ENCODE results near the gene RNF225. TPM values are rescaled to one million over a fixed set of nuclear protein-coding genes. Genes with fewer than 3 reads are reported as not detected.

RNF225 gene
- total and polyA plus RNA-seq, 2 experiments from 2014 or later: not detected

- Histone ChIP-seq H2AFZ (no peak overlapping the region), H3K27ac (no peak overlapping the region), H3K9me3 (ENCODE audit: low read depth) (no peaks in the 10 kb centered on the region), H3K9me2 (replicated peaks; ENCODE audit: insufficient read depth) (no peaks in the 10 kb centered on the region), H3K79me2 (peaks cover 8% of the 10 kb centered on the region), H3K36me3 (replicated peaks; ENCODE audit: insufficient read depth, low read depth) (no peaks in the 10 kb centered on the region), H3K27me3 (no peaks in the 10 kb centered on the region), H4K20me1 (ENCODE audit: insufficient read depth, poor library complexity, severe bottlenecking) (no peaks in the 10 kb centered on the region), H3K4me1 (ENCODE audit: insufficient read depth) (peaks cover 7% of the 10 kb centered on the region), H3K4me2 (no peak overlapping the region), H3K4me3 (no peak overlapping the region)
- no peak for TF ChIP-seq CTCF (IDR thresholded peaks at IDR 0.05; ENCODE audit: poor library complexity)
- TF ChIP-seq EZH2 (IDR thresholded peaks at IDR 0.05; ENCODE audit: borderline replicate concordance): no peak
- TF ChIP-seq EZH2phosphoT487 (IDR thresholded peaks at IDR 0.05; ENCODE audit: low read depth, severe bottlenecking, unreplicated experiment): no peak
- no peak for DNase-seq (ENCODE audit: low spot score)
- 99% methylated on average over 39 of the region's 75 CpGs for WGBS (ENCODE audit: low lambda C conversion rate, missing lambda C conversion rate)
These were observed 38.5 kb upstream of the RNF225 start for GRCh38 chr19:58356766-58357480.

DNA sequence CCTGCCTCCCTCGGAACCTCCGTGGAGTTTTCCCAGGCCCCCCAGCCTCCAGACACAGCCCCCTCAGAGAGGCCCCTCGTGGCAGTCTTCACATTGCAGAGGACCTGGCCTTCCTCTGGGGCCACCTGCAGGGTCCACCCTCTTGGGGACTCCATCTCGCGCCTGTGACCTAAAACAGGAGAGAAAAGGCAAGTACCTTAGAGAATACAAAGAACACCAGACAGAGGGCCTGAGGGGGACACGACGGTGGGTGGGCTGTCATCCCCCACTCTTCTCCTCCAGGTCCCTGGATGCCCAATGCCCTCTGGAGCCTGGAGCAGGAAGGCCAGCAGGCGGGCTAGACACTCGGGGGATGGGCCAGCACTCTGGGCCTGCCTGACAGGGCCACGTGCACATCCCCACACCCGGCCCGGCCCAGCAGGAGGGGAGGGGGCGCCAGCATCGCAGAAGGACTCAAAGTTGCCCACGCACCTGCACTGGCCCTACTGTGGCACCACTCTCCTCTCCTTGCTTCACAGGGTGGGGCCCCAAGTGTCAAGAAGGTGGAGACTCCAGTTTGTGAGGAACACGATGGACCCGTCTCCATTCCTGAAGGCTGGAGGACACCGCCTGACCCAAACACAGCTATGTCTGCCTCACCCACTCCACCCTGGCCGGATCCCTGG lies 37.8 kb upstream of the RNF225 start:
- H3K79me2 ChIP-seq: peaks cover 8% of the 10 kb centered on the region
- H3K4me1 ChIP-seq (ENCODE audit: insufficient read depth): peaks cover 7% of the 10 kb centered on the region
- no peaks in the 10 kb centered on the region for H3K27me3 ChIP-seq
- no peaks in the 10 kb centered on the region for H3K36me3 ChIP-seq (replicated peaks; ENCODE audit: insufficient read depth, low read depth)
- no peaks in the 10 kb centered on the region for H4K20me1 ChIP-seq (ENCODE audit: insufficient read depth, poor library complexity, severe bottlenecking)
- no peak overlapping the region for H3K4me2 ChIP-seq
- no peak overlapping the region for H2AFZ ChIP-seq
- H3K9me3 ChIP-seq (ENCODE audit: low read depth): no peaks in the 10 kb centered on the region
- no peaks in the 10 kb centered on the region for H3K9me2 ChIP-seq (replicated peaks; ENCODE audit: insufficient read depth)
- 82% methylated on average over 19 of the region's 19 CpGs for WGBS (ENCODE audit: low lambda C conversion rate, missing lambda C conversion rate)
- no peak for TF ChIP-seq EZH2 (IDR thresholded peaks at IDR 0.05; ENCODE audit: borderline replicate concordance)
- DNase-seq (ENCODE audit: low spot score): no peak
- no peak overlapping the region for H3K27ac ChIP-seq
- no peak overlapping the region for H3K4me3 ChIP-seq

- Histone ChIP-seq H3K9me3 (ENCODE audit: low read depth) (no peaks in the 10 kb centered on the region), H3K36me3 (replicated peaks; ENCODE audit: insufficient read depth, low read depth) (no peaks in the 10 kb centered on the region), H4K20me1 (ENCODE audit: insufficient read depth, poor library complexity, severe bottlenecking) (no peaks in the 10 kb centered on the region), H3K27me3 (no peaks in the 10 kb centered on the region), H3K4me2 (peak overlapping the region; percentile 88), H3K9me2 (replicated peaks; ENCODE audit: insufficient read depth) (no peaks in the 10 kb centered on the region), H3K27ac (peak overlapping the region; percentile 100), H2AFZ (peak overlapping the region; percentile 93), H3K4me1 (ENCODE audit: insufficient read depth) (peaks cover 7% of the 10 kb centered on the region), H3K4me3 (peak overlapping the region; percentile 93), H3K79me2 (peaks cover 8% of the 10 kb centered on the region)
- peak; percentile 68 for DNase-seq (ENCODE audit: low spot score)
- WGBS (ENCODE audit: low lambda C conversion rate, missing lambda C conversion rate): 3% methylated on average over 27 of the region's 28 CpGs
- TF ChIP-seq CTCF (IDR thresholded peaks at IDR 0.05; ENCODE audit: poor library complexity) (no peak), EZH2 (IDR thresholded peaks at IDR 0.05; ENCODE audit: borderline replicate concordance) (no peak), EZH2phosphoT487 (IDR thresholded peaks at IDR 0.05; ENCODE audit: low read depth, severe bottlenecking, unreplicated experiment) (no peak)
These were observed 33.6 kb upstream of the RNF225 start for GRCh38 chr19:58361900-58362271.

DNA sequence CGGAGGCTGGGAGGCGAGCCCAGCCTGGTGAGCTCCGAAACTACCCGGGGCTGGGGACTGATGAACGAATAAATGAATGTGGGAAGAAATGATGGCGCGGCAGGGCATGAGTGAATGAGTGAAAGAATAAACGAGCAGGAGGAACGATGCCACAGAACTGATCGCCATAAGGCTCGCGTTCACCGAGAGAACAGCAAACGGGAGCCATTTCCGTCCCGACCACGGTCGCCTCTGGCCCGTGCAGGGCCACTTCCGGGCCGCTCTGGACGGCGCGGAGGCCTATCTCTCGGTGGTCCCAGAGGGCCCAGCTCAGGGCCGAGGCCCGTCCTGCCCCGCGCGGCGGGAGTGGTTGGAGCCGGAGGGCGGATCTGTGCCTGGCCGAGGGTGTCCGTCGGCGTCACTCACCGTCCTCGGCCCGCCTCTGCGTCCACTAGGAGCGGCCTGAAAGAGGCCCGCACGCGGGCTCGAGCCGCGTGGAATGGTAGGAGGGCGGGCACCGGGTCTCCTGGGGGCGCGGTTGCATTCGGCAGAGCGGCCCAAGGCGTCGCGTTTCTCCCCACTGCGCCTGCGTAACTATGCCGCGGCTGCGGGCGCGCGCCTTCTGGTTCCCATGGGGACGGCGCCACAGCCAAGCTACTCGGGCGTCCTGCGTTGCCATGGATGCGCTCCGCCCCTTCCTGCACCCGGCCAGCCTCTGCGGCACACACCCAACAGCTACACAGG lies 33.0 kb upstream of the RNF225 start, which contains the start of gene ZNF497:
Gene ZNF497, minus strand, starts transcription at position 480 of the 723 bp plus-strand sequence. CDS start 5,116 bp downstream, outside the sequence.
- peak within 1 kb of the TSS; percentile 93 for H2AFZ ChIP-seq
- TF ChIP-seq EZH2phosphoT487 (IDR thresholded peaks at IDR 0.05; ENCODE audit: low read depth, severe bottlenecking, unreplicated experiment) (no peak), CTCF (IDR thresholded peaks at IDR 0.05; ENCODE audit: poor library complexity) (no peak), EZH2 (IDR thresholded peaks at IDR 0.05; ENCODE audit: borderline replicate concordance) (no peak)
- H3K36me3 ChIP-seq (replicated peaks; ENCODE audit: insufficient read depth, low read depth): no peaks in the 10 kb centered on the region
- H4K20me1 ChIP-seq (ENCODE audit: insufficient read depth, poor library complexity, severe bottlenecking): no peaks in the 10 kb centered on the region
- no peaks in the 10 kb centered on the region for H3K9me2 ChIP-seq (replicated peaks; ENCODE audit: insufficient read depth)
- peak within 1 kb of the TSS; percentile 100 for H3K27ac ChIP-seq
- H3K4me1 ChIP-seq (ENCODE audit: insufficient read depth): peaks cover 7% of the 10 kb centered on the region
- DNase-seq (ENCODE audit: low spot score): peak; percentile 97
- peak within 1 kb of the TSS; percentile 93 for H3K4me3 ChIP-seq
- no peaks in the 10 kb centered on the region for H3K27me3 ChIP-seq
- peak within 1 kb of the TSS; percentile 88 for H3K4me2 ChIP-seq
- 1% methylated on average over 74 of the region's 74 CpGs for WGBS (ENCODE audit: low lambda C conversion rate, missing lambda C conversion rate)
- H3K9me3 ChIP-seq (ENCODE audit: low read depth): no peaks in the 10 kb centered on the region
- H3K79me2 ChIP-seq: peaks cover 8% of the 10 kb centered on the region

All from hepatocyte (in vitro differentiated cells).